Measurements from ENCODE around the gene S100PBP. TPM values are rescaled to one million over a fixed set of nuclear protein-coding genes. Genes with fewer than 3 reads are reported as not detected.
A peak's percentile ranks its signal among the peaks of the same experiment; 100 is the strongest.

The S100PBP gene
- total and polyA plus RNA-seq, 10 donors, result 15.5 to 76.3 (median 52.0) TPM

- intact Hi-C loops (cut with DNase I; ENCODE audit: low total_unique reads), result loop anchor here (5.0 kb wide), 1 partner anchor 60 kb away; no protein-coding TSS in a partner anchor
- no peaks in the 10 kb centered on the region for H3K9me3 ChIP-seq
- peaks cover 0 to 42% (median 35%) of the 10 kb centered on the region in 6 donors for H3K36me3 ChIP-seq
- no peaks in the 10 kb centered on the region for H3K27me3 ChIP-seq (replicated peaks in 1 of 7)
- no peak overlapping the region for H3K27ac ChIP-seq
- DNase-seq, result peak; percentile 24
- H3K4me3 ChIP-seq, result no peak overlapping the region
- WGBS, 5 donors, result 89 to 95% (median 90%) methylated on average over 8 to 10 of the region's 10 CpGs
- peaks cover 0 to 18% (median 3%) of the 10 kb centered on the region in 6 donors for H3K4me1 ChIP-seq
- TF ChIP-seq, protein P1, sequence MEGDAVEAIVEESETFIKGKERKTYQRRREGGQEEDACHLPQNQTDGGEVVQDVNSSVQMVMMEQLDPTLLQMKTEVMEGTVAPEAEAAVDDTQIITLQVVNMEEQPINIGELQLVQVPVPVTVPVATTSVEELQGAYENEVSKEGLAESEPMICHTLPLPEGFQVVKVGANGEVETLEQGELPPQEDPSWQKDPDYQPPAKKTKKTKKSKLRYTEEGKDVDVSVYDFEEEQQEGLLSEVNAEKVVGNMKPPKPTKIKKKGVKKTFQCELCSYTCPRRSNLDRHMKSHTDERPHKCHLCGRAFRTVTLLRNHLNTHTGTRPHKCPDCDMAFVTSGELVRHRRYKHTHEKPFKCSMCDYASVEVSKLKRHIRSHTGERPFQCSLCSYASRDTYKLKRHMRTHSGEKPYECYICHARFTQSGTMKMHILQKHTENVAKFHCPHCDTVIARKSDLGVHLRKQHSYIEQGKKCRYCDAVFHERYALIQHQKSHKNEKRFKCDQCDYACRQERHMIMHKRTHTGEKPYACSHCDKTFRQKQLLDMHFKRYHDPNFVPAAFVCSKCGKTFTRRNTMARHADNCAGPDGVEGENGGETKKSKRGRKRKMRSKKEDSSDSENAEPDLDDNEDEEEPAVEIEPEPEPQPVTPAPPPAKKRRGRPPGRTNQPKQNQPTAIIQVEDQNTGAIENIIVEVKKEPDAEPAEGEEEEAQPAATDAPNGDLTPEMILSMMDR (IDR thresholded peaks at IDR 0.05 in 8 of 11, conservative IDR thresholded peaks at IDR 0.05 in 3 of 11), result no peak
- TF ChIP-seq POLR2AphosphoS5 (IDR thresholded peaks at IDR 0.05) (no peak), POLR2A (IDR thresholded peaks at IDR 0.05) (no peak)
Observed at GRCh38 chr1:32772281-32773017, 45.0 kb upstream of the S100PBP start.

DNA sequence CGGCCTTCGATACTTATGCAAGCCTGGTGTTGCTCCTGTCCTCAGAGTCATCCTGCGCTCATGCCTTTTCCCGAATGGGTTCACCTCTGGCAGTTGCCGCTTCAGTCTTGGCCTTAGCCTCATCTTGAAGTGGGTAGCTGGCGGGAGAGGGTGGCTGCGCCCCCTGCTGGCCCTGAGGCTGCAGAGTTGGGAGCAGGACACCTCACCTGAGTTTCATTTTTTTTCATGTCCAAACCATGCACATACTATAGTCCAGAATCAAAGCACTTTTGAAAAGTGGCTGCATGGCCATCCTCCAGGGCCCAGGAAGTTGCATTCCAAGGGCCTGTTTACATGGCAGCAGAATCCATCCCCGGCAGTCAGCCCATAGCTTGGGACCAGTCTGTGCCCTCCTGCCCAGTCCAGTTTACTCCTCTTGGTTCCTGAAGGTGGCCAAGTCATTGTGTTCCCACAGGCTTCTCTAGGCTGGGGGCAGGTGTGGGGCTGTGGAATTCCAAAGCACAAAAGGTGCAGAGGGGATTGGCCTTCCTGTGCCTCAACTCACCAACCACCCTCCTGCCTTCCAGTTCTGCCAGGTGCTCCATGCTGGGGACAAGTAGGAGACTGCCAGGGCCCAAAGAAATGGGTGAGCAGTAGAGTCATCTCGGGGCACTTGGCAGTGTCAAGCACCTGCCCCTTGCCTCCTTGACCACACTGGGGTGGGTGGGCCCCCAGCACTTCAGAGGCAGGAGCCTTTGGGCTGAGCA is 44.3 kb upstream of the S100PBP start:
- no peak for TF ChIP-seq POLR2A (IDR thresholded peaks at IDR 0.05)
- TF ChIP-seq, protein P1 (IDR thresholded peaks at IDR 0.05 in 8 of 11, conservative IDR thresholded peaks at IDR 0.05 in 3 of 11), result peak; percentile 57 to 93 (median 87)
- TF ChIP-seq POLR2AphosphoS5 (IDR thresholded peaks at IDR 0.05), result peak in 2 of 3 donors; percentile 34 to 59
- Histone ChIP-seq H3K27ac (peak overlapping the region in 2 of 8 donors; percentile 2 to 20), H3K36me3 (peaks cover 0 to 49% (median 42%) of the 10 kb centered on the region in 6 donors), H3K4me3 (no peak overlapping the region), H3K27me3 (replicated peaks in 1 of 7) (no peaks in the 10 kb centered on the region), H3K9me3 (no peaks in the 10 kb centered on the region), H3K4me1 (peaks cover 0 to 18% (median 3%) of the 10 kb centered on the region in 6 donors)
- intact Hi-C loops (cut with DNase I; ENCODE audit: low total_unique reads), result loop anchor here (5.0 kb wide), 1 partner anchor 61 kb away; no protein-coding TSS in a partner anchor
- 35 to 51% (median 45%) methylated on average over 9 of the region's 9 CpGs for WGBS, 5 donors
- DNase-seq, result peak; percentile 91

GRCh38 chr1:32773764-32774463 is 43.5 kb upstream of the S100PBP start:
- DNase-seq, result no peak
- intact Hi-C loops (cut with DNase I; ENCODE audit: low total_unique reads), result loop anchor here (5.0 kb wide), 1 partner anchor 62 kb away; no protein-coding TSS in a partner anchor
- H3K4me3 ChIP-seq, result no peak overlapping the region
- peaks cover 0 to 18% (median 3%) of the 10 kb centered on the region in 6 donors for H3K4me1 ChIP-seq
- H3K27ac ChIP-seq, result peak overlapping the region in 2 of 8 donors; percentile 2 to 20
- no peaks in the 10 kb centered on the region for H3K27me3 ChIP-seq (replicated peaks in 1 of 7)
- H3K36me3 ChIP-seq, result peaks cover 1 to 57% (median 49%) of the 10 kb centered on the region in 6 donors
- 84 to 96% (median 93%) methylated on average over 6 to 7 of the region's 7 CpGs for WGBS, 5 donors
- H3K9me3 ChIP-seq, result no peaks in the 10 kb centered on the region
- peak in 1 of 3 donors; percentile 16 for TF ChIP-seq POLR2AphosphoS5 (IDR thresholded peaks at IDR 0.05)
- TF ChIP-seq POLR2A (IDR thresholded peaks at IDR 0.05), result no peak

DNA sequence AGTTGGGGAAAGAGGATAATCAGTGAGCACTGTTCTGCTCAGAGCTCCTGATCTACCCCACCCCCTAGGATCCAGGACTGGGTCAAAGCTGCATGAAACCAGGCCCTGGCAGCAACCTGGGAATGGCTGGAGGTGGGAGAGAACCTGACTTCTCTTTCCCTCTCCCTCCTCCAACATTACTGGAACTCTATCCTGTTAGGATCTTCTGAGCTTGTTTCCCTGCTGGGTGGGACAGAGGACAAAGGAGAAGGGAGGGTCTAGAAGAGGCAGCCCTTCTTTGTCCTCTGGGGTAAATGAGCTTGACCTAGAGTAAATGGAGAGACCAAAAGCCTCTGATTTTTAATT is 43.0 kb upstream of the S100PBP start:
- DNase-seq, result no peak
- Histone ChIP-seq H3K27ac (no peak overlapping the region), H3K9me3 (no peaks in the 10 kb centered on the region), H3K4me1 (peaks cover 0 to 18% (median 3%) of the 10 kb centered on the region in 6 donors), H3K36me3 (peaks cover 4 to 62% (median 54%) of the 10 kb centered on the region in 6 donors), H3K4me3 (no peak overlapping the region), H3K27me3 (replicated peaks in 1 of 7) (no peaks in the 10 kb centered on the region)
- intact Hi-C loops (cut with DNase I; ENCODE audit: low total_unique reads), result loop anchor here (5.0 kb wide), 1 partner anchor 62 kb away; no protein-coding TSS in a partner anchor
- TF ChIP-seq, protein P1 (IDR thresholded peaks at IDR 0.05 in 8 of 11, conservative IDR thresholded peaks at IDR 0.05 in 3 of 11), result no peak
- TF ChIP-seq POLR2AphosphoS5 (IDR thresholded peaks at IDR 0.05), result no peak
